Nephron (organoid): Measurements from ENCODE around the gene SERHL2.
A peak's percentile ranks its signal among the peaks of the same experiment; 100 is the strongest.
"Not testable (repeated sequence)": the region's sequence is repeated elsewhere in the genome, so short reads cannot be mapped to it uniquely, and the experiment has no call there.

ENCODE experiments used
- H3K27ac Mint-ChIP-seq, 3 experiments: 2 replicates each; pipeline ENCODE4 v1.8.0; 2020; ENCODE audit warnings: mixed read lengths in 3 of 3, mild to moderate bottlenecking in 2 of 3, moderate library complexity in 1 of 3
- H3K27me3 Mint-ChIP-seq: 2 replicates; pipeline ENCODE4 v1.8.0; 2021; ENCODE audit warnings: low read depth, mild to moderate bottlenecking, moderate library complexity, mixed read lengths
- H3K36me3 Mint-ChIP-seq: 2 replicates; pipeline ENCODE4 v1.8.0; 2020; ENCODE audit warnings: low read depth, mixed read lengths
- H3K4me1 Mint-ChIP-seq: 2 replicates; pipeline ENCODE4 v1.8.0; 2020; ENCODE audit warnings: mixed read lengths
- H3K4me3 Mint-ChIP-seq, 3 experiments: 2 replicates each; pipeline ENCODE4 v1.8.0; 2020; ENCODE audit warnings: mild to moderate bottlenecking in 3 of 3, mixed read lengths in 3 of 3, moderate library complexity in 2 of 3
- H3K9me3 Mint-ChIP-seq: 2 replicates; pipeline ENCODE4 v1.8.0; 2020; ENCODE audit warnings: mixed read lengths
- TF ChIP-seq, protein P1 (sequence below), 3 experiments: fragments of 200-600 bp; sonication (generic); IDR thresholded peaks; one replicate each; pipeline ENCODE4 v1.5.0; 2021; ENCODE audit warnings: antibody characterized with exemption in 3 of 3; ENCODE audit not compliant: unreplicated experiment in 3 of 3

The SERHL2 gene

GRCh38 chr22:42565956-42566355 lies 12.2 kb downstream of the SERHL2 start:
- TF ChIP-seq, protein P1, sequence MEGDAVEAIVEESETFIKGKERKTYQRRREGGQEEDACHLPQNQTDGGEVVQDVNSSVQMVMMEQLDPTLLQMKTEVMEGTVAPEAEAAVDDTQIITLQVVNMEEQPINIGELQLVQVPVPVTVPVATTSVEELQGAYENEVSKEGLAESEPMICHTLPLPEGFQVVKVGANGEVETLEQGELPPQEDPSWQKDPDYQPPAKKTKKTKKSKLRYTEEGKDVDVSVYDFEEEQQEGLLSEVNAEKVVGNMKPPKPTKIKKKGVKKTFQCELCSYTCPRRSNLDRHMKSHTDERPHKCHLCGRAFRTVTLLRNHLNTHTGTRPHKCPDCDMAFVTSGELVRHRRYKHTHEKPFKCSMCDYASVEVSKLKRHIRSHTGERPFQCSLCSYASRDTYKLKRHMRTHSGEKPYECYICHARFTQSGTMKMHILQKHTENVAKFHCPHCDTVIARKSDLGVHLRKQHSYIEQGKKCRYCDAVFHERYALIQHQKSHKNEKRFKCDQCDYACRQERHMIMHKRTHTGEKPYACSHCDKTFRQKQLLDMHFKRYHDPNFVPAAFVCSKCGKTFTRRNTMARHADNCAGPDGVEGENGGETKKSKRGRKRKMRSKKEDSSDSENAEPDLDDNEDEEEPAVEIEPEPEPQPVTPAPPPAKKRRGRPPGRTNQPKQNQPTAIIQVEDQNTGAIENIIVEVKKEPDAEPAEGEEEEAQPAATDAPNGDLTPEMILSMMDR (IDR thresholded peaks at IDR 0.05; ENCODE audit: unreplicated experiment in 3 of 3), result no peak
- H3K27me3 Mint-ChIP-seq, result no peaks in the 10 kb centered on the region
- H3K4me1 Mint-ChIP-seq, result peaks cover 13% of the 10 kb centered on the region
- H3K27ac Mint-ChIP-seq, result no peak overlapping the region
- peaks cover 19% of the 10 kb centered on the region for H3K36me3 Mint-ChIP-seq
- no peaks in the 10 kb centered on the region for H3K9me3 Mint-ChIP-seq
- H3K4me3 Mint-ChIP-seq, result no peak overlapping the region

- peaks cover 22% of the 10 kb centered on the region for H3K36me3 Mint-ChIP-seq
- H3K4me1 Mint-ChIP-seq, H3K27me3 Mint-ChIP-seq, H3K27ac Mint-ChIP-seq, H3K9me3 Mint-ChIP-seq, H3K4me3 Mint-ChIP-seq: not testable (repeated sequence)
Measured at GRCh38 chr22:42567950-42568349, 14.2 kb downstream of the SERHL2 start.

DNA sequence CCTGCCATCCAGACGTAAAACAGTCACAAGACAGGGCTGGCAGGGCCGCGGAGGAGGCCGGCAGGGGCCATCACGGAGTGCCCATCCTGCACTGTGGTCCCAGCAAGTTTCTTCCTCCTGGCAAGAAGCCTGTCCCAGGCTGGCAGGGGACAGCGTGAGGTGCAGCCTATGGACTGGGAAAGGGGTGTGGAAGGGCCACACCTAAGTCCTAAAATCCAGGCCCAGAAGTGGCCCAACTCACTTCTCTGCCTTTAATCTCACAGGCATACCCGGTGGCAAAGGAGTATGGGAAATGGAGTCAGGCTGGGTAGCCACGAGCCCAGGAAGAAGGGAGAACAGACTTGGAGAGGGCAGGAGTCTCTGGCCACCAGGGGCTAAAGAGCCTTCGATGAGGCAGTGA lies 16.8 kb downstream of the SERHL2 start:
- not testable (repeated sequence) for H3K27me3 Mint-ChIP-seq, H3K4me1 Mint-ChIP-seq, H3K9me3 Mint-ChIP-seq, H3K4me3 Mint-ChIP-seq, H3K27ac Mint-ChIP-seq
- H3K36me3 Mint-ChIP-seq, result peaks cover 19% of the 10 kb centered on the region

DNA sequence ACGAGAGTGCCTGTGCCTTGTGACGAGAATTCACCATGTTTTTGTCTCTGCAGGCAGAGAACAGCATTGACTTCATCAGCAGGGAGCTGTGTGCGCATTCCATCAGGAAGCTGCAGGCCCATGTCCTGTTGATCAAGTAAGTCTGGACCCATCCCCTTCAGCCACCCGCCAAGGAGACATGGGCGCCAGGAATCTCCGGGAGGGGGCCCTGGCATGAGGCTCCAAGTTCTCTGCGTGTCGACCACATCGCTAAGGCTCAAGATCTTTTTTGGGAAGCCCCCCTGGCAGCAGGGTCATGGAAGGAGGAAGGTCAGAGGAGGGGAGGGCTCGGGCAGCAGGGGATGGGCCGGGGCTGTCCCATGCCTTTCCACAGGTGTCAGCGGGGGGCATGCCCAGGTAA lies 17.3 kb downstream of the SERHL2 start:
- H3K36me3 Mint-ChIP-seq, result peaks cover 16% of the 10 kb centered on the region
- H3K27ac Mint-ChIP-seq, H3K9me3 Mint-ChIP-seq, H3K27me3 Mint-ChIP-seq, H3K4me1 Mint-ChIP-seq, H3K4me3 Mint-ChIP-seq: not testable (repeated sequence)

- H3K4me1 Mint-ChIP-seq, H3K27me3 Mint-ChIP-seq, H3K4me3 Mint-ChIP-seq, H3K27ac Mint-ChIP-seq, H3K9me3 Mint-ChIP-seq: not testable (repeated sequence)
- H3K36me3 Mint-ChIP-seq, result peaks cover 16% of the 10 kb centered on the region
Measured at GRCh38 chr22:42574046-42574445, 20.3 kb downstream of the SERHL2 start.

GRCh38 chr22:42574468-42574867 lies 20.7 kb downstream of the SERHL2 start:
- H3K9me3 Mint-ChIP-seq, H3K4me3 Mint-ChIP-seq, H3K4me1 Mint-ChIP-seq, H3K27me3 Mint-ChIP-seq, H3K27ac Mint-ChIP-seq: not testable (repeated sequence)
- H3K36me3 Mint-ChIP-seq, result peaks cover 16% of the 10 kb centered on the region

DNA sequence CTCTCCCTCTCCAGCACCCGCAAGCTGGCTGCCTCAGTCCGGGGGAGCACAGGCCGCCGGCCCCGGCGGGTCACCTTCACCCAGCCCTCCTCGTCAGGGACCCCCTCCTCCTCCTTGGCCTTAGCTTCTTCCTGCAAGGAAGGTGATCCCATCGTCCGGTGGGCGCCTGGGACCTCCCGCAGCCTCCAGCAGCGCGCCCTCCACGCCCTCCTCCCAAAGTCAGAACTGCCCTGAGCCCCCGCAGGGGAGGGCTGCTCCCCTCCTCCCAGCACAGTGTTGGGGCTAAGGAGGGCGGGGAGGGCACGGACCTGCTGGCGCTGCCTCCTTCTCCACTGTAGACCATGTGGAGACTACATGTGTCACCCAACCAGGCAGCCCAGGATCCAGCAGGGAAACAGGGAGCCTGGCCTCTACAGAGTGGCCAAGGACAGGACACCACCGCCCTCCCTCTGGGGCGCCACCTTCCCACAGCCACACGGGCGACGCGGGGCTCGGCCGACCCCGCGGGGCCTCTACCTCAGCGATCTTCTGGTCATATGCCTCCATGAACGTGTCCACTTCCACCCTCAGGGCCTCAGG lies 22.3 kb downstream of the SERHL2 start:
- H3K27me3 Mint-ChIP-seq, H3K36me3 Mint-ChIP-seq, H3K27ac Mint-ChIP-seq, H3K4me1 Mint-ChIP-seq, H3K4me3 Mint-ChIP-seq, H3K9me3 Mint-ChIP-seq: not testable (repeated sequence)

- not testable (repeated sequence) for H3K36me3 Mint-ChIP-seq, H3K9me3 Mint-ChIP-seq, H3K27me3 Mint-ChIP-seq, H3K4me1 Mint-ChIP-seq, H3K4me3 Mint-ChIP-seq, H3K27ac Mint-ChIP-seq
Measured at GRCh38 chr22:42577141-42577540, 23.4 kb downstream of the SERHL2 start.

- Mint-ChIP-seq H3K36me3 (peaks cover 8% of the 10 kb centered on the region), H3K9me3 (no peaks in the 10 kb centered on the region), H3K27ac (no peak overlapping the region), H3K4me1 (peaks cover 12% of the 10 kb centered on the region), H3K4me3 (no peak overlapping the region), H3K27me3 (peaks cover 3% of the 10 kb centered on the region)
- TF ChIP-seq, protein P1 (IDR thresholded peaks at IDR 0.05; ENCODE audit: unreplicated experiment in 3 of 3), result no peak
Measured at GRCh38 chr22:42577623-42578240, 24.0 kb downstream of the SERHL2 start.

DNA sequence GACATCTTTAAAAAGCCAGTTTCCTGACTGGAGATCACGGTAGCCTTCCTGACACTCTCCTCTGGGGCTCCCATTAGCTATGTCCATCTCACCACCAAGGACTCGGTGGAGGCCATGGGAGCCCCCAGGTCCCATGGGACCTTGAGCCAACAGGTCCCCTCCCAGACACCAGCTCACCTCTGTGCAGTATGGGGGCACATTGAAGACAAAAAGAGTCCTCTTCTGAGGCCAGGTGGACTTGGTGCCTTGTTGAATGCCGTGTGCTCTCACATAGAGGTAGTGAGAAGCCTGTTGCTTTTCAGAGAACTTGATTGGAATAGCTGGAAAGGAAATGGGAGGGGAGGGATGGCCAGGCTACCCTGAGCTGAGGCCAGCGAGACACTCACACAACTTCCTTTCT lies 26.3 kb downstream of the SERHL2 start:
- peaks cover 12% of the 10 kb centered on the region for H3K4me1 Mint-ChIP-seq
- not testable (repeated sequence) for H3K27ac Mint-ChIP-seq, H3K27me3 Mint-ChIP-seq, H3K9me3 Mint-ChIP-seq
- peaks cover 16% of the 10 kb centered on the region for H3K36me3 Mint-ChIP-seq
- peak overlapping the region; percentile 57 to 72 (median 71) for H3K4me3 Mint-ChIP-seq

DNA sequence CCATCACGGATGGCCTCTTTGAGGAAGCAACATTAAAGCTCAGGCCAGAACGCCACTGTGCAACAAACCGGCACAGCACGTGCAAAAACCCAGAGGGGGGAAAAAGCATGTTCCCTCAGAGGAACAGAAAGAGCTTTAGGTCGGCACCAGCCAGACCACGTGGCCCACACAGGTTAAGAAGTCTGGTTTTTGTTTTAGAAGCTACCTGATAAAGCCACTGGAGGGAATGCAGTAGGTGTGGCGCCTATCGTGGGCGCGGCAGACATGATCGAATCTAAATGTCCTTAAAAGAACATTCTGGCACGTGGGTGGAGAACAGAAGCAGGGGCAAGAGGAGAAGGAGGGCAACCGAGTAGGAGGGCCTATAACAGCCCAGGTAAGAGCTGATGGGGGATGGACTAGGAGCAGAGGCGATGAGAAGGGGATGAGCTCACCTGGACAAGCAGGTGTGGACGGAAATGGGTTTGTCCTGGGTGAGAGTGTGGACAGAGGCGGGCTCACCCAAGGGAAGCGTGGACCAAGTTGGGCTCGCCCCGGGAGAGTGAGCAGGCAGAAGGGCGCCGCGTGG lies 27.5 kb downstream of the SERHL2 start:
- Mint-ChIP-seq H3K27ac (peak overlapping the region in 2 of 3 experiments; percentile 17 to 57), H3K36me3 (peaks cover 28% of the 10 kb centered on the region), H3K4me1 (peaks cover 12% of the 10 kb centered on the region), H3K4me3 (peak overlapping the region; percentile 97 to 98 (median 98))
- H3K9me3 Mint-ChIP-seq, H3K27me3 Mint-ChIP-seq: not testable (repeated sequence)
